Dedifferentiated amniotic fluid mesenchymal stem cell (primary cell): ENCODE results near the gene PRKCA.
"Not testable (repeated sequence)": the region's sequence is repeated elsewhere in the genome, so short reads cannot be mapped to it uniquely, and the experiment has no call there.

Source experiments
- DNase-seq: peaks from one replicate; pipeline ENCODE4 v3.0.0-alpha.2; 2016; ENCODE audit errors: extremely low spot score

PRKCA gene

GRCh38 chr17:66301864-66302741 is at the start of gene PRKCA:
Gene PRKCA, plus strand, starts transcription at chr17:66302613.
- DNase-seq, result peak; percentile 49

- not testable (repeated sequence) for DNase-seq
Measured at GRCh38 chr17:66253458-66253857, 49.0 kb upstream of the PRKCA start.

- DNase-seq, result peak; percentile 91
Measured at GRCh38 chr17:66255112-66255511, 47.3 kb upstream of the PRKCA start.

- DNase-seq, result no peak
Measured at GRCh38 chr17:66255527-66255971, 46.9 kb upstream of the PRKCA start.

GRCh38 chr17:66260275-66260674 is 42.1 kb upstream of the PRKCA start:
- DNase-seq, result no peak

- DNase-seq, result no peak
Measured at GRCh38 chr17:66260688-66261087, 41.7 kb upstream of the PRKCA start.

GRCh38 chr17:66262767-66263166 is 39.6 kb upstream of the PRKCA start:
- DNase-seq, result no peak

GRCh38 chr17:66264696-66265095 is 37.7 kb upstream of the PRKCA start:
- no peak for DNase-seq

- DNase-seq, result peak; percentile 77
Measured at GRCh38 chr17:66268247-66268927, 34.0 kb upstream of the PRKCA start.

GRCh38 chr17:66270106-66270505 is 32.3 kb upstream of the PRKCA start:
- no peak for DNase-seq

- DNase-seq, result no peak
Measured at GRCh38 chr17:66271512-66271911, 30.9 kb upstream of the PRKCA start.

GRCh38 chr17:66272811-66273585 is 29.4 kb upstream of the PRKCA start:
- peak; percentile 59 for DNase-seq

- no peak for DNase-seq
Measured at GRCh38 chr17:66273586-66273848, 28.9 kb upstream of the PRKCA start.

GRCh38 chr17:66275651-66276050 is 26.8 kb upstream of the PRKCA start:
- peak; percentile 85 for DNase-seq

- DNase-seq, result no peak
Measured at GRCh38 chr17:66276328-66276937, 26.0 kb upstream of the PRKCA start.

GRCh38 chr17:66277191-66277590 is 25.2 kb upstream of the PRKCA start:
- no peak for DNase-seq

- DNase-seq, result no peak
Measured at GRCh38 chr17:66281661-66282369, 20.6 kb upstream of the PRKCA start.

GRCh38 chr17:66283296-66283934 is 19.0 kb upstream of the PRKCA start:
- DNase-seq, result no peak

GRCh38 chr17:66283971-66284370 is 18.4 kb upstream of the PRKCA start:
- no peak for DNase-seq

GRCh38 chr17:66285149-66285548 is 17.3 kb upstream of the PRKCA start:
- DNase-seq, result no peak

- DNase-seq, result no peak
Measured at GRCh38 chr17:66287911-66288310, 14.5 kb upstream of the PRKCA start.
